GM21723 (cell line): ENCODE results near the gene COL12A1.

Source experiments
- ATAC-seq: cut with Tn5 transposase; IDR thresholded peaks from one replicate; pipeline ENCODE4 v1.9.1; 2021; ENCODE audit warnings: mild to moderate bottlenecking, moderate library complexity; ENCODE audit not compliant: unreplicated experiment

The COL12A1 gene

GRCh38 chr6:75107913-75108312 lies 97.9 kb downstream of the COL12A1 start:
- no peak for ATAC-seq

- no peak for ATAC-seq
These were observed 99.4 kb downstream of the COL12A1 start for GRCh38 chr6:75106426-75106825.

GRCh38 chr6:75103431-75103830 lies 102.4 kb downstream of the COL12A1 start:
- ATAC-seq, result no peak

- ATAC-seq, result no peak
These were observed 103.6 kb downstream of the COL12A1 start for GRCh38 chr6:75102301-75102700.

GRCh38 chr6:75101896-75102295 lies 104.0 kb downstream of the COL12A1 start:
- no peak for ATAC-seq

- ATAC-seq, result no peak
These were observed 107.1 kb downstream of the COL12A1 start for GRCh38 chr6:75098709-75099108.

- no peak for ATAC-seq
These were observed 108.9 kb downstream of the COL12A1 start for GRCh38 chr6:75096966-75097365.

GRCh38 chr6:75094614-75095200 lies 111.1 kb downstream of the COL12A1 start:
- ATAC-seq, result no peak

- ATAC-seq, result no peak
These were observed 114.2 kb downstream of the COL12A1 start for GRCh38 chr6:75091467-75092190.

GRCh38 chr6:75090576-75090975 lies 115.3 kb downstream of the COL12A1 start:
- ATAC-seq, result no peak

GRCh38 chr6:75089921-75090320 lies 115.9 kb downstream of the COL12A1 start:
- ATAC-seq, result no peak

GRCh38 chr6:75089151-75089897 lies 116.5 kb downstream of the COL12A1 start:
- ATAC-seq, result no peak

GRCh38 chr6:75085931-75086635 lies 119.8 kb downstream of the COL12A1 start:
- ATAC-seq, result no peak

- no peak for ATAC-seq
These were observed 120.9 kb downstream of the COL12A1 start for GRCh38 chr6:75084872-75085381.

GRCh38 chr6:75084018-75084417 lies 121.8 kb downstream of the COL12A1 start:
- ATAC-seq, result no peak

- ATAC-seq, result no peak
These were observed 123.9 kb downstream of the COL12A1 start for GRCh38 chr6:75081921-75082320.

GRCh38 chr6:75081047-75081446 lies 124.8 kb downstream of the COL12A1 start:
- no peak for ATAC-seq

GRCh38 chr6:75079589-75079988 lies 126.3 kb downstream of the COL12A1 start:
- ATAC-seq, result no peak

GRCh38 chr6:75077701-75078100 lies 128.2 kb downstream of the COL12A1 start:
- no peak for ATAC-seq

- ATAC-seq, result no peak
These were observed 129.8 kb downstream of the COL12A1 start for GRCh38 chr6:75076009-75076408.

- no peak for ATAC-seq
These were observed 135.6 kb downstream of the COL12A1 start for GRCh38 chr6:75070244-75070643.
